ENCODE data around the gene ARHGAP24. TPM values are rescaled to one million over a fixed set of nuclear protein-coding genes. Genes with fewer than 3 reads are reported as not detected.

ARHGAP24 gene
- total and polyA plus RNA-seq, 10 of the 15 experiments (the other 5 are each of a cell fraction or from before 2014, with no cell fraction given) = 0.10 to 4.2 (median 0.52) TPM

GRCh38 chr4:85676050-85676425 is 201.1 kb downstream of the ARHGAP24 start:
- POLR2A ChIA-PET = no interaction called here
- peaks cover 12% of the 10 kb centered on the region; the same call in 1 of the 2 replicates for H3K4me1 ChIP-seq (ENCODE audit: control insufficient read depth, insufficient read depth, low read length)
- no peak for DNase-seq (ENCODE audit: low read depth, low spot score)

More at GRCh38 chr4:85676050-85676425, 201.1 kb downstream of the ARHGAP24 start:
- no TSS peak for BruUV-seq (replicated peaks)
- Histone ChIP-seq H4K20me1 (ENCODE audit: control insufficient read depth, insufficient read depth) (no peaks in the 10 kb centered on the region), H3K4me3 (no peak overlapping the region), H2AFZ (ENCODE audit: control insufficient read depth, low read depth, low read length) (no peak overlapping the region), H3K27me3 (replicated peaks in 1 of 2; ENCODE audit: control insufficient read depth in 2 of 2, insufficient read depth in 2 of 2, low read length in 1 of 2) (no peaks in the 10 kb centered on the region), H3K4me2 (ENCODE audit: control insufficient read depth, insufficient read depth) (no peak overlapping the region), H3K9me3 (replicated peaks; ENCODE audit: control insufficient read depth, insufficient read depth, low read length) (peaks cover 2% of the 10 kb centered on the region; the same call in 2 of the 3 replicates), H3K9ac (ENCODE audit: control insufficient read depth, insufficient read depth, low read length) (no peak overlapping the region), H3K36me3 (ENCODE audit: control insufficient read depth in 2 of 2, insufficient read depth in 2 of 2, low read length in 1 of 2) (no peaks in the 10 kb centered on the region), H3K27ac (ENCODE audit: control insufficient read depth, insufficient read depth) (no peak overlapping the region), H3K79me2 (ENCODE audit: control insufficient read depth, insufficient read depth, low read length) (no peaks in the 10 kb centered on the region)
- RAD21 ChIA-PET (ENCODE audit: unreplicated experiment) = no interaction called here
- CTCF ChIA-PET = no interaction called here
- no peak for ATAC-seq
- WGBS (ENCODE audit: insufficient coverage, insufficient replicate concordance, low lambda C conversion rate, missing lambda C conversion rate) = 56% methylated on average over 1 of the region's 1 CpG
- in situ Hi-C loops (cut with MboI) (no loop called here), intact Hi-C loops (cut with micrococcal nuclease; ENCODE audit: unreplicated experiment) (no loop called here)
- TF ChIP-seq CHD4 (IDR thresholded peaks at IDR 0.05) (no peak), ZNF622 (IDR thresholded peaks at IDR 0.05) (no peak), TCF12 (IDR thresholded peaks at IDR 0.05; ENCODE audit: low read depth, low read length) (no peak), SP1 (IDR thresholded peaks at IDR 0.05; ENCODE audit: low read depth, low read length) (no peak), CREB1 (IDR thresholded peaks at IDR 0.05; ENCODE audit: low read depth) (no peak), CBFB (IDR thresholded peaks at IDR 0.05; ENCODE audit: low read depth) (no peak), PRDM15 (CRISPR knock-in tag; IDR thresholded peaks at IDR 0.05) (no peak), SRF (IDR thresholded peaks at IDR 0.05; ENCODE audit: low read depth in 2 of 2, low read length in 2 of 2) (no peak)
- FAIRE-seq = no peak
- SMC1A ChIA-PET (ENCODE audit: uncharacterized antibody, unreplicated experiment) = interaction anchor here (1.2 kb wide), 1 partner anchor 40 kb away, joined by 3 read pairs; no protein-coding TSS in a partner anchor
